ENCODE results near the gene TBL1XR1. TPM values are rescaled to one million over a fixed set of nuclear protein-coding genes. Genes with fewer than 3 reads are reported as not detected.
A peak's percentile ranks its signal among the peaks of the same experiment; 100 is the strongest.
"Not testable (repeated sequence)": the region's sequence is repeated elsewhere in the genome, so short reads cannot be mapped to it uniquely, and the experiment has no call there.

Gene TBL1XR1
- total RNA-seq, 3 donors from 2014 or later = 141 to 161 (median 154) TPM

DNA sequence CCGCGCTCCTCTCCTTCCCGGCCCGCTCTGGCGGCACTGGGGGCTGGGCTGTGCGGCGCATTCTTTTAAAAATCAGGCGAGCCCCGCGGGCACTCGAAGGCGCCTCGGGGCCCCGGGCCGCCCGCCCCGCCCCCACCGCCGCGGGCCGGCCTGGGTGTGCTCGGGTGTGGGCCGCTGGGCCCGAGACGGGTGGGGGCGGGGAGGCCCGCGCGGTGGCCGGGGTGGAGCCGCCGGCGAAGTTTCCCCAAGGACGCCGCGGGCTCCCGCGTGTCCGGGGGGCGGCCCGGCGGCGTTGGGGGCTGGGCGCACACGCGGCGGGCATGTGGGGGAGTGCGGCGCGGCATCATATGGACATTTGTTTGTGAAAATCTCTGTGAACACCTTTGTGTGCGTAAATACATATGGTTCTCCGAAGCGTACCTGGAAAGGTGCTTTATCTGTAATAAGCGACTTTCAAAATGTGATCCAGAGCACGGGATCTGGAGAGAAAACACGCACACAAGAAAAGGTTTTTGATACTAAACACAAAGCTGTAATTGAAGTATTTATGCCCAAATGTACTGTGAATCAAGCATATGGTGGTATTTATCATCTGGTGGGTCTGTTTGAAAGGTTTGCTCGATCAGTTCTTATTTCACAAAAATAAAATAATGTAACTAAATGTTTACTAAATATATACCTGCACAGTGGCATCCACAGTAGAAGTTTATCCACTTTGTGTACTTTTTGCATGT is 612 bp upstream of the TBL1XR1 start:
- peak overlapping the region; percentile 77 for H3K4me3 Mint-ChIP-seq
- no peak for DNase-seq
- H3K4me1 Mint-ChIP-seq (ENCODE audit: low read depth) = peaks cover 62% of the 10 kb centered on the region
- ATAC-seq = peak; percentile 35 to 37
- no peaks in the 10 kb centered on the region for H3K27me3 Mint-ChIP-seq (ENCODE audit: low read depth)
- H3K9me3 Mint-ChIP-seq = no peaks in the 10 kb centered on the region
- peaks cover 9% of the 10 kb centered on the region for H3K36me3 Mint-ChIP-seq (ENCODE audit: insufficient read depth)

DNA sequence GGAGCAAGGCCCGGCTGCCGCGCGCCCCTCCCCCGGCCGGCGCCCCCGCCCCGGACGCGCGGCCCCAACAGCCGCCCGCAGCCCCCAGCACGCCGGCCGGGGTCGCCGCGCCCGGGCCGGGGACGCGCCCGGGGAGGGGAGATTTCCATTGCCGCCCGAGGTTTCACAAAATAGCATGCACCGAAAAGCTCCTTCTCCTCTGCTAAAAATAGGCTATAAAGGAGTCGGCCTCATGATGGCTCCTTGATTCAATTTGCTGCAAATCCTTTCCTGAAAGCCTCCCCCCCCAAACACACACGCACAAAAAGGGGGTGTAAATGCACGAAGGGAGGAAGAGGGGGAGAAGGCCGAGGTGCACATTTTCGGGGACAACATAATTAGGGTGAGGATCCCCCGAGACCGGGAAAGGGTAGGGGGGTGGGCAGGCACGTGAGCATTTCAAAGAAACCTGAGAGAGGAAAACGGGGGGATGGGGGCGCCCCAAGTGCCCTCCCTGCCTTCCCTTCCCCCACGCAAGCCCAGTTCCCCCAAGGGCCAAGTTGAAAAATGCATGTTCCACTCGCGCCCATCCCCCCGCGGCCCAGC is 734 bp downstream of the TBL1XR1 start:
- H3K27me3 Mint-ChIP-seq (ENCODE audit: low read depth) = no peaks in the 10 kb centered on the region
- peaks cover 12% of the 10 kb centered on the region for H3K36me3 Mint-ChIP-seq (ENCODE audit: insufficient read depth)
- peaks cover 61% of the 10 kb centered on the region for H3K4me1 Mint-ChIP-seq (ENCODE audit: low read depth)
- ATAC-seq (peak; percentile 1 to 8), DNase-seq (no peak)
- peak overlapping the region; percentile 90 for H3K4me3 Mint-ChIP-seq
- H3K9me3 Mint-ChIP-seq = no peaks in the 10 kb centered on the region

DNA sequence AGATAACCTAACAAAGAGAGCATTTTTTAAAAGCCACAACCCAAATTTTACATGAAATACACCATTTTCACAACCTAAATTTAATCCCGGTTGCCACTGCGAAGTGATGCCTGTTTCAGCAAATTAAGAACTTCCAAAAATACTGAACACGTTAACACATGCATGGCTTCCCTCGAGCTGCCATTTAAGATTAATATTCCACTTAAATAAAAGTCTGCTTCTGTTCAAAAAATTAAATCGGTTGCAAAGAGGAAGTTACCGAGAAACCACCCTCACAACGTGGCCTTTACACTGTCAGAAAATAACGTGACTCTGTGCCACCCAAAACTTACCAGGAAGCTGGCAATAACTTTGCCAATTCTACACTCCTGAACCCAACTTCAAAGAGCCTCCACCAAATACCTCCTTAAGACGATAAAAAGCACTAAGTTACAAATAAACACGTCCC is 1.2 kb downstream of the TBL1XR1 start:
- no peaks in the 10 kb centered on the region for H3K9me3 Mint-ChIP-seq
- H3K4me3 Mint-ChIP-seq = peak overlapping the region; percentile 90
- H3K4me1 Mint-ChIP-seq (ENCODE audit: low read depth) = peaks cover 65% of the 10 kb centered on the region
- H3K27me3 Mint-ChIP-seq (ENCODE audit: low read depth) = no peaks in the 10 kb centered on the region
- H3K36me3 Mint-ChIP-seq (ENCODE audit: insufficient read depth) = peaks cover 14% of the 10 kb centered on the region
- DNase-seq (peak; percentile 29), ATAC-seq (peak; percentile 0 to 2)

DNA sequence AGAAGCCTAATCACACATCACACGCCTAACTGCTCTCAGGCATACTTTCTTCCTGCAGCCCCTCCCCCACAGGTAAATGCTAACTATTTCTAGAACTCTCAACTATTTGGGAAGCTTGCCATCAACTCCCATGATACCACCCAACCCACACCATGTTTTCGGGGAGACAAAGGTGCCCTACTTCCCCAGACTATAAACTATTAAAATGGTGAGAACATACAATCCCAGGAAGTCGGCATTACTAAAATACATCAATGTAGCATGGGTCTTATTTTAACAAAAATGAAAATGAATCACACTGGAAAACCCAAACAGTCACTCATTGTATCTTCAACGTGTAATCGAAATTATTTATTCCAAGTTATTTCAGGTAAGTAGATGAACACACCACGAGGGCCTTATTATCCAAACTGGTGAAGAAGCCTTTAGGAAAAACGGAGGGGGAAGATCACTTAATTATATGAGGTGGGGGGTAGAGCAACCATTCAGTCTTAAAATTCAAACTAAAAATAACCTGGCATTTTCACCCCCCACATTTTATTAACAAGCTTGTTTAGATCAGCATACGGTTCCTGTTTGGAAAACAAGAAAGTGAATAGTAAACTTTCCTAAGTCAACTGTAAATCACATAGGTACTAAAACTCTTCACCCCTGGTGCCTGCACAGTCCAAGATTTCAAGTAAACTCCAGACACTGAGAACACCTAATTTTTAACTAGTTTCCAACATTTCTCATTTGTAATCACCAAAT is 1.9 kb downstream of the TBL1XR1 start:
- Mint-ChIP-seq H3K4me1 (ENCODE audit: low read depth) (peaks cover 66% of the 10 kb centered on the region), H3K9me3 (no peaks in the 10 kb centered on the region), H3K4me3 (peak overlapping the region; percentile 90), H3K27me3 (ENCODE audit: low read depth) (no peaks in the 10 kb centered on the region), H3K36me3 (ENCODE audit: insufficient read depth) (peaks cover 14% of the 10 kb centered on the region)
- DNase-seq (no peak), ATAC-seq (no peak)

DNA sequence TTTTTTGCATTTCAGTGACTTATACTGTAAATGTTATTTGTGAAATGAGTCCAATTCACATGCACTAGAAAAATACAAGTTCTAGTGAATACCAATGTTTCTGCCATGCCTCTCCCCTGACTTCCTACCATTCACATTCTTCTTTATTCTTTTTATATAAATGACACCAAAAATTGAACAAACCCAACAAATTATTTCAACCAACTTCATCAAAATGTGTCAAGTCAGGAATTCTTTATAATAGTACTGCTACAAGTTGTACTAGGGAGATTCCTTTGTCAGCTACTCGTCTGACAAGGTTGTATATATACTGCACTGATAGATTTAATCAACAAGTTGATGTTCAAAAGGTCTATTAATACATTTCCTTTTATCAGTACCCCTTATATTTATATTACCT is 3.0 kb downstream of the TBL1XR1 start:
- no peaks in the 10 kb centered on the region for H3K27me3 Mint-ChIP-seq (ENCODE audit: low read depth)
- H3K9me3 Mint-ChIP-seq = no peaks in the 10 kb centered on the region
- DNase-seq = no peak
- peak overlapping the region; percentile 90 for H3K4me3 Mint-ChIP-seq
- ATAC-seq = no peak
- peaks cover 58% of the 10 kb centered on the region for H3K4me1 Mint-ChIP-seq (ENCODE audit: low read depth)
- peaks cover 14% of the 10 kb centered on the region for H3K36me3 Mint-ChIP-seq (ENCODE audit: insufficient read depth)

DNA sequence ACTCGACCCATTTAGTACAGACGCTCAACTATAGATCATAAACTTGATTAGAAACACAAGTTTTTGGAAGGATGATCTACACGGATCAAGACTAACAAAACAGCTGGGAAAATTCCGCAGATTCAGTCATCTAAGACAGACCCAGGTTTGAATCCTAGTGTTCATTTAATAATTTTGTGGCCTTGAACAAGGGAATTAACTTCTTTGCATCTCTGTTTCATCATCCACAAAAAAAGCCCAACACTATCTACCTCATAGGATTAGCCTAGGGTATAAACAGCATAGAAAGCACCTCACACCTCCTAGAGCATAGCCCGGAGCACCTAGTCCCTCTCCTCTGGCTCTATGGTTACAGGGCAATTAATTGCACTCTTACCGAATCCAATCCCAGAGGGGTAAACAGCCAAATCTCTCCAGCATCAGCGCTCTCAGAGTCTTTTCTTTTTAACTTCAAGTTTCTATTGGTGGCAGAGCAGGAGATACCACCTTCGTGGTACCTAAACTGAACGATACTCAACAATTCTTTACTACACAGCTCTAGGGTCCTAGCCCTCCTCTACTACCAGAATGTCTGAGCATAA is 3.5 kb downstream of the TBL1XR1 start:
- H3K4me1 Mint-ChIP-seq (ENCODE audit: low read depth) = peaks cover 53% of the 10 kb centered on the region
- peak overlapping the region; percentile 90 for H3K4me3 Mint-ChIP-seq
- no peaks in the 10 kb centered on the region for H3K9me3 Mint-ChIP-seq
- DNase-seq = no peak
- no peaks in the 10 kb centered on the region for H3K27me3 Mint-ChIP-seq (ENCODE audit: low read depth)
- ATAC-seq = no peak
- peaks cover 14% of the 10 kb centered on the region for H3K36me3 Mint-ChIP-seq (ENCODE audit: insufficient read depth)

DNA sequence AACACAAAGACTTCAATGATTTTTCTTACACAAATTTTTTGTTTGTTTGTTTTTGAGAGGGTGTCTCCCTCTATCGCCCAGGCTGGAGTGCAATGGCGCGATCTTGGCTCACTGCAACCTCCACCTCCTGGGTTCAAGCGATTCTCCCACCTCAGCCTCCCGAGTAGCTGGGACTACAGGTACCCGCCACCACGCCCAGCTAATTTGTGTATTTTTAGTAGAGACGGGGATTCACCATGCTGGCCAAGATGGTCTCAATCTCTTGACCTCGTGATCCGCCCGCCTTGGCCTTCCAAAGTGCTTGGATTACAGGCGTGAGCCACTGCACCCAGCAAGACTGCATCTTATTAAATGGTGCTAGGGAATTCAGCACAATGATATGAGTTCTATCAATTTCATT is 4.0 kb downstream of the TBL1XR1 start:
- DNase-seq; H3K9me3 Mint-ChIP-seq; ATAC-seq; H3K27me3 Mint-ChIP-seq (ENCODE audit: low read depth): not testable (repeated sequence)
- Mint-ChIP-seq H3K4me1 (ENCODE audit: low read depth) (peaks cover 51% of the 10 kb centered on the region), H3K36me3 (ENCODE audit: insufficient read depth) (peaks cover 16% of the 10 kb centered on the region), H3K4me3 (peak overlapping the region; percentile 90)

DNA sequence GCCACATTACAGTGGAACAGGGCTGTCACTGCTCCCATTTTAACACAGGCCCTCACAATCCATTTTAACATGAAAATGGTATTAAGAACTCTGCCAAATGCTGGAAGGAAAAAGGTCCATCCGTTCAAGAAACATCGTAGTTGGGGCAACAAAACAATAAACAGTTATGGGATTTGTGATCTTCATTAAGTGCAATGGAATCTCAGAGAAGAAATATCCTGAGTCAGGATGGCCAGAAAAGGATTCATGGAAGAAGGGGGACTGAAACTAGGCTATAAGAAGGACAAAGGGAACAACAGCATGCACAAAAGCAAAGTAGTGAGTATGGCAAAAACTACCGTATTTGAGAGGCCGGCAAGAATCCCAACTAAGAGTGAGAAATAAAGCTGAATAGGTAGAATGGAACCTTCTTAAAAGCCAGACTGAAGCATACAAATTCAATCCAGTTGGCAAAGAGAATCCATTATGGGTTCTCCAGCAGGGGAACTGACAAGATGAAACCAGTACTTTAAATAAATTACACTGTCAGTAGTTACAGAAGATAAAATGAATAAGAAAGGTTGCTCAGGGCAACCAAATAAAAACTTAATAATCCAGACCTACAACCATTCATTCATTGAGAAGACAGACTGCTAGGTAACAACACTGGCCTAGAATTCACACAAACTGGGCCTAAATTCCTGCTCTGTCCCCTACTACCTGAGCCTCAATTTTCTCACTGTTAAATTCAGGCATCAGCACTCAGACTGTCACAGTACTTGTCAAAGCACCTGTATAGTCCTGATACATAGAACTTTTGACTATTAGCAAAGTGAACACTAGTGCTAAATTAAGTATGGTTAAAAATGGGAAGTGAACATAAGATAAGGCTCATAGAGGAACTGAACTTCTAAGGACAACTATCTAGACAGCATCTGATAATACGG is 6.3 kb downstream of the TBL1XR1 start:
- DNase-seq (no peak), ATAC-seq (no peak)
- H3K36me3 Mint-ChIP-seq (ENCODE audit: insufficient read depth) = peaks cover 20% of the 10 kb centered on the region
- no peaks in the 10 kb centered on the region for H3K9me3 Mint-ChIP-seq
- no peaks in the 10 kb centered on the region for H3K27me3 Mint-ChIP-seq (ENCODE audit: low read depth)
- H3K4me3 Mint-ChIP-seq = peak overlapping the region; percentile 11
- peaks cover 61% of the 10 kb centered on the region for H3K4me1 Mint-ChIP-seq (ENCODE audit: low read depth)

DNA sequence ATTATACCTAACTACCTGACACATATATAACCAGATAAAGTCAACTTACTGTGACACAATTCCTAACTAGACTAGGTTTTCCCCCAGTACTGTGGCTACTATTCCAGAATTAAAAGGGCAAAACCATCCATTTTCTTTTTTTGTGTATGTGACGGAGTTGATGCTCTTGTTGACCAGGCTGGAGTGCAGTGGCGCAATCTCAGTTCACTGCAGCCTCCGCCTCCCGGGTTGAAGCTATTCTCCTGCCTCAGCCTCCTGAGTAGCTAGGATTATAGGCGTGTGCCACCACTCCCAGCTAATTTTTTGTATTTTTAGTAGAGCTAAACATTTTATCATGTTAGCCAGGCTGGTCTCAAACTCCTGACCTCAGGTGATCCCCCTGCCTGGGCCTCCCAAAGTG is 7.1 kb downstream of the TBL1XR1 start:
- H3K4me1 Mint-ChIP-seq (ENCODE audit: low read depth) = peaks cover 66% of the 10 kb centered on the region
- not testable (repeated sequence) for ATAC-seq; DNase-seq; H3K27me3 Mint-ChIP-seq (ENCODE audit: low read depth); H3K4me3 Mint-ChIP-seq; H3K9me3 Mint-ChIP-seq
- H3K36me3 Mint-ChIP-seq (ENCODE audit: insufficient read depth) = peaks cover 20% of the 10 kb centered on the region

DNA sequence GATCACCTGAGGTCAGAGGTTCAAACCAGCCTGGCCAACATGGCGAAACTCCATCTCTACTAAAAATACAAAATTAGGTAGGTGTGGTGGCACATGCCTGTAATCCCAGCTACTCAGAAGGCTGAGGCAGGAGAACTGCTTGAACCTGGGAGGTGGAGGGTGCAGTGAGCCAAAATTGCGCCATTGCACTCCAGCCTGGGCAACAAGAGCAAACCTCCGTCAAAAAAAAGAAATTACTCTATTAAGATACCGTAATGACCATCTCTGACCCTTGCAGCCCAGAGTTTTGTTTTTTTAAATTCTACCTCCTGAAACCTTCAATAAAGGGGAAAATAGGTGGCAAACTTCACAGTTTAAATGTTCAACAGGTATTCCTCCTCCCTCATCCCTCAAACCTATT is 9.0 kb downstream of the TBL1XR1 start:
- Mint-ChIP-seq H3K36me3 (ENCODE audit: insufficient read depth) (peaks cover 13% of the 10 kb centered on the region), H3K4me1 (ENCODE audit: low read depth) (peaks cover 66% of the 10 kb centered on the region)
- not testable (repeated sequence) for H3K27me3 Mint-ChIP-seq (ENCODE audit: low read depth); DNase-seq; H3K9me3 Mint-ChIP-seq; H3K4me3 Mint-ChIP-seq; ATAC-seq

DNA sequence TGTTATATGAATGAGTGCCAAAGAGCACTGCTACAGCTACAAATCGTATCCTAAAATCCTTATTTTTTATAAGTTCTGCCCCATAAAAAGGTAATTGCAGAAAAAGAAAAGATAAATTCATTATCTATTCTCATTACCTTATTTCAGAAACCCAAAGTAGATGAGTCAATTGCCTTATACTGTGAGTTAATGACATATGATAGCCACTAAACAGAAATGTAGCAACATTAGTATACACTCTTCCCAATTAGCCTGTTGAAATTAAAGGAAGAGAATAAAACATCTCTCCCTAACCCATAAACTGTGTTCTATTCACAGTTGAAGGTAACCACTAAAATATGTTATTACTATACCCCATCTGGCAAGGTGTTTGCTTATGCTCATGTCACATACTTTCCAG is 11.0 kb downstream of the TBL1XR1 start:
- Mint-ChIP-seq H3K4me3 (no peak overlapping the region), H3K4me1 (ENCODE audit: low read depth) (peaks cover 66% of the 10 kb centered on the region), H3K36me3 (ENCODE audit: insufficient read depth) (peaks cover 11% of the 10 kb centered on the region), H3K9me3 (no peaks in the 10 kb centered on the region), H3K27me3 (ENCODE audit: low read depth) (no peaks in the 10 kb centered on the region)
- ATAC-seq = no peak
- DNase-seq = no peak

DNA sequence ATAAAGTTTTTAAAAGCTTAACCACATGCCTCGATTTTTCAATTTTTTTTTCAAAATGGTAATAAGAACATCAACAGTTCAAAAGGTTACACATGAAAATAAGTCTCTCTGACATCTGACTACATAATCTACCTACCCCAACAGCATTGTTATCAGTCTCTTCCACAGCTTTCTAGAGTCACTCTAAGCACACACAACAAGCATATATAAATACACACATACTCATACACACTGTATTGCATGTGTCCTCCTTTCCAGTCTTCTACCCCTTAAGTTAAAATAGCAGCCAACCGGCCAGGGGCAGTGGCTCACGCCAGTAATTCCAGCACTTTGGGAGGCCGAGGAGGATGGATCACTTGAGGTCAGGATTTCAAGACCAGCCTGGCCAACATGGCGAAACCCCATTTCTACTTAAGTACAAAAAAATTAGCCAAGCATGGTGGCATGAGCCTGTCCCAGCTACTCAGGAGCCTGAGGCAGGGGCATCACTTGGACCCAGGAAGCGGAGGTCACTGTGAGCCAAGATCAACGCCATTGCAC is 12.2 kb downstream of the TBL1XR1 start:
- Mint-ChIP-seq H3K36me3 (ENCODE audit: insufficient read depth) (peaks cover 11% of the 10 kb centered on the region), H3K9me3 (no peaks in the 10 kb centered on the region), H3K4me3 (no peak overlapping the region), H3K27me3 (ENCODE audit: low read depth) (no peaks in the 10 kb centered on the region), H3K4me1 (ENCODE audit: low read depth) (peaks cover 65% of the 10 kb centered on the region)
- DNase-seq (no peak), ATAC-seq (peak; percentile 39 to 41)

DNA sequence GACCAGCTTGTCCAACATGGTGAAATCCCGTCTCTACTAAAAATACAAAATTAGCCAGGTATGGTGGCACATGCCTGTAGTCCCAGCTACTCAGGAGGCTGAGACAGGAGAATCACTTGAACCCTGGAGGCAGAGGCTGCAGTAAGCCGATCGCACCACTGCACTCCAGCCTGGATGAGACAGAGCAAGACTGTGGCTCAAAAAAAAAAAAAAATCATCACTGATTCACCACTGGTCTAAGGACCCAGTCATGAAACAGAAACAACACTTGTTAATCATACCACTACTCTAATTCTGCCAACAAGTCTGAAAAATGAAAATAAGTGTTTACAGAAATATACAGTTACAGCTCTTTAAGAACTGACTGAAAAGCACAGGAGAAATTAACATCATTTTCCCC is 12.7 kb downstream of the TBL1XR1 start:
- not testable (repeated sequence) for H3K4me3 Mint-ChIP-seq; H3K27me3 Mint-ChIP-seq (ENCODE audit: low read depth); DNase-seq; H3K9me3 Mint-ChIP-seq
- peaks cover 11% of the 10 kb centered on the region for H3K36me3 Mint-ChIP-seq (ENCODE audit: insufficient read depth)
- ATAC-seq = peak; percentile 82 to 86
- peaks cover 70% of the 10 kb centered on the region for H3K4me1 Mint-ChIP-seq (ENCODE audit: low read depth)

Measured in activated T-cell treated with anti-CD3 and anti-CD28 coated beads, Interleukin-2, amount 50 U/mL, for 4 hours (primary cell).